Neural crest cell (in vitro differentiated cells): ENCODE results near the gene NFIB. TPM values are rescaled to one million over a fixed set of nuclear protein-coding genes. Genes with fewer than 3 reads are reported as not detected.

Experiments
- DNase-seq: peaks from one replicate; pipeline ENCODE4 v3.0.0; 2021; ENCODE audit warnings: low read depth, mixed read lengths, low spot score
- H3K27ac Mint-ChIP-seq: one replicate; pipeline ENCODE4 v1.8.0; 2021; ENCODE audit warnings: mild to moderate bottlenecking, mixed read lengths; ENCODE audit not compliant: unreplicated experiment
- H3K27me3 Mint-ChIP-seq: 2 replicates; pipeline ENCODE4 v1.8.0; 2021; ENCODE audit warnings: low read depth, mild to moderate bottlenecking, mixed read lengths
- H3K36me3 Mint-ChIP-seq: 2 replicates; pipeline ENCODE4 v1.8.0; 2021; ENCODE audit warnings: low read depth, mild to moderate bottlenecking, mixed read lengths
- H3K4me1 Mint-ChIP-seq: 2 replicates; pipeline ENCODE4 v1.8.0; 2021; ENCODE audit warnings: mixed read lengths
- H3K4me3 Mint-ChIP-seq: one replicate; pipeline ENCODE4 v1.8.0; 2021; ENCODE audit warnings: mild to moderate bottlenecking, mixed read lengths
- H3K9me3 Mint-ChIP-seq: 2 replicates; pipeline ENCODE4 v1.8.0; 2021; ENCODE audit warnings: mixed read lengths
- CTCF ChIP-seq: fragments of 200-600 bp; sonication (generic); conservative IDR thresholded peaks from 2 replicates; pipeline ENCODE4 v1.5.0; 2021; ENCODE audit warnings: antibody characterized with exemption, mild to moderate bottlenecking
- total RNA-seq: library from RNA; stranded (reverse); gene quantifications from 2 replicates; pipeline ENCODE4 v1.2.1, GENCODE V29; 2021

The NFIB gene
- total RNA-seq, 1 donor from 2014 or later = 3.7 TPM

GRCh38 chr9:14292181-14292739 is 21.7 kb downstream of the NFIB start:
- Mint-ChIP-seq H3K4me1 (no peaks in the 10 kb centered on the region), H3K27ac (no peak overlapping the region), H3K27me3 (peaks cover 12% of the 10 kb centered on the region), H3K36me3 (no peaks in the 10 kb centered on the region), H3K9me3 (no peaks in the 10 kb centered on the region), H3K4me3 (no peak overlapping the region)
- no peak for TF ChIP-seq CTCF
- DNase-seq = no peak

- Mint-ChIP-seq H3K4me1 (no peaks in the 10 kb centered on the region), H3K9me3 (no peaks in the 10 kb centered on the region), H3K36me3 (no peaks in the 10 kb centered on the region), H3K27me3 (peaks cover 3% of the 10 kb centered on the region), H3K27ac (no peak overlapping the region), H3K4me3 (no peak overlapping the region)
- no peak for TF ChIP-seq CTCF
- no peak for DNase-seq
Measured at GRCh38 chr9:14289916-14290315, 24.0 kb downstream of the NFIB start.

- H3K27ac Mint-ChIP-seq = no peak overlapping the region
- H3K4me3 Mint-ChIP-seq = no peak overlapping the region
- TF ChIP-seq CTCF = no peak
- H3K27me3 Mint-ChIP-seq = no peaks in the 10 kb centered on the region
- no peaks in the 10 kb centered on the region for H3K9me3 Mint-ChIP-seq
- no peaks in the 10 kb centered on the region for H3K36me3 Mint-ChIP-seq
- peaks cover 4% of the 10 kb centered on the region for H3K4me1 Mint-ChIP-seq
- DNase-seq = no peak
Measured at GRCh38 chr9:14288433-14288832, 25.5 kb downstream of the NFIB start.

- no peaks in the 10 kb centered on the region for H3K36me3 Mint-ChIP-seq
- no peak for TF ChIP-seq CTCF
- H3K4me1 Mint-ChIP-seq = peaks cover 9% of the 10 kb centered on the region
- H3K27me3 Mint-ChIP-seq = no peaks in the 10 kb centered on the region
- no peak overlapping the region for H3K4me3 Mint-ChIP-seq
- H3K9me3 Mint-ChIP-seq = no peaks in the 10 kb centered on the region
- no peak overlapping the region for H3K27ac Mint-ChIP-seq
- no peak for DNase-seq
Measured at GRCh38 chr9:14286121-14286520, 27.8 kb downstream of the NFIB start.

- no peak for TF ChIP-seq CTCF
- H3K9me3 Mint-ChIP-seq = no peaks in the 10 kb centered on the region
- H3K36me3 Mint-ChIP-seq = no peaks in the 10 kb centered on the region
- no peaks in the 10 kb centered on the region for H3K27me3 Mint-ChIP-seq
- no peak overlapping the region for H3K27ac Mint-ChIP-seq
- H3K4me3 Mint-ChIP-seq = no peak overlapping the region
- no peak for DNase-seq
- peaks cover 12% of the 10 kb centered on the region for H3K4me1 Mint-ChIP-seq
Measured at GRCh38 chr9:14283276-14283675, 30.7 kb downstream of the NFIB start.

- Mint-ChIP-seq H3K4me3 (no peak overlapping the region), H3K27ac (no peak overlapping the region), H3K4me1 (peaks cover 18% of the 10 kb centered on the region), H3K36me3 (no peaks in the 10 kb centered on the region), H3K9me3 (no peaks in the 10 kb centered on the region), H3K27me3 (no peaks in the 10 kb centered on the region)
- TF ChIP-seq CTCF = no peak
- no peak for DNase-seq
Measured at GRCh38 chr9:14281876-14282275, 32.1 kb downstream of the NFIB start.
